CD14-positive monocyte (primary cell): ENCODE measurements around the gene EPOP. TPM values are rescaled to one million over a fixed set of nuclear protein-coding genes. Genes with fewer than 3 reads are reported as not detected.

Experiments used
- DNase-seq, 3 donors: peaks; one replicate each; pipeline ENCODE4 v3.0.0-alpha.2; 2011 to 2022
- H2AFZ ChIP-seq: 2 replicates; pipeline ENCODE4 v1.6.0; 2012; ENCODE audit warnings: mild to moderate bottlenecking, low read depth, low read length, inconsistent platforms; ENCODE audit not compliant: insufficient read depth, poor library complexity, severe bottlenecking
- H3K27ac ChIP-seq, 2 donors: 1 replicate in 1 of 2; 2 replicates in 1 of 2; pipeline ENCODE4 v1.5.1; 2012 to 2013; ENCODE audit warnings: low read length in 2 of 2, control low read depth in 1 of 2, inconsistent platforms in 1 of 2, low read depth in 1 of 2, mild to moderate bottlenecking in 1 of 2
- H3K27me3 ChIP-seq, 2 donors: one replicate each; pipeline versions ENCODE4 v1.6.0 to v1.6.1; 2011 to 2013; ENCODE audit warnings: low read length in 2 of 2; ENCODE audit not compliant: control insufficient read depth in 2 of 2, insufficient read depth in 2 of 2
- H3K36me3 ChIP-seq, 2 donors: replicated peaks in 1 of 2; 1 replicate in 1 of 2; 2 replicates in 1 of 2; pipeline versions ENCODE4 v1.5.1 to v1.6.1; 2012 to 2013; ENCODE audit warnings: low read length in 2 of 2, control low read depth in 1 of 2, inconsistent platforms in 1 of 2, mild to moderate bottlenecking in 1 of 2; ENCODE audit not compliant: insufficient read depth in 2 of 2, control insufficient read depth in 1 of 2
- H3K4me1 ChIP-seq, 2 donors: 1 replicate in 1 of 2; 2 replicates in 1 of 2; pipeline versions ENCODE4 v1.5.1 to v1.6.1; 2012 to 2013; ENCODE audit warnings: low read length in 2 of 2, control low read depth in 1 of 2, inconsistent platforms in 1 of 2, mild to moderate bottlenecking in 1 of 2, moderate library complexity in 1 of 2; ENCODE audit not compliant: insufficient read depth in 2 of 2, control insufficient read depth in 1 of 2
- H3K4me2 ChIP-seq: replicated peaks from 2 replicates; pipeline ENCODE3; 2012; ENCODE audit warnings: low read length, moderate library complexity, mild to moderate bottlenecking; ENCODE audit not compliant: poor library complexity, severe bottlenecking; ENCODE audit errors: extremely low read depth
- H3K4me3 ChIP-seq, 3 experiments: fragments of 200-600 bp in 1 of 3; sonication (generic) in 1 of 3; replicated peaks in 1 of 3; 1 replicate in 2 of 3; 2 replicates in 1 of 3; pipeline ENCODE4 v1.5.1; 2011 to 2013; ENCODE audit warnings: low read length in 3 of 3, mild to moderate bottlenecking in 3 of 3, control low read depth in 2 of 3, low read depth in 2 of 3, inconsistent platforms in 1 of 3, moderate library complexity in 1 of 3
- H3K79me2 ChIP-seq: 2 replicates; pipeline ENCODE4 v1.6.0; 2012; ENCODE audit warnings: mild to moderate bottlenecking, control low read depth, inconsistent platforms, low read length, moderate library complexity; ENCODE audit not compliant: insufficient read depth
- H3K9ac ChIP-seq: 2 replicates; pipeline ENCODE4 v1.6.0; 2017; ENCODE audit warnings: low read length, mild to moderate bottlenecking; ENCODE audit not compliant: insufficient read depth, poor library complexity, severe bottlenecking
- H3K9me3 ChIP-seq, 2 donors: replicated peaks in 1 of 2; 1 replicate in 1 of 2; 2 replicates in 1 of 2; pipeline versions ENCODE4 v1.5.1 to v1.6.1; 2012 to 2013; ENCODE audit warnings: low read length in 2 of 2, control low read depth in 1 of 2; ENCODE audit not compliant: control insufficient read depth in 1 of 2, insufficient read depth in 1 of 2
- H4K20me1 ChIP-seq: 2 replicates; pipeline ENCODE4 v1.6.0; 2012; ENCODE audit warnings: mild to moderate bottlenecking, low read length, control low read depth, moderate library complexity; ENCODE audit not compliant: insufficient read depth
- H3K27ac Mint-ChIP-seq, 7 donors: one replicate each; pipeline ENCODE4 v1.8.0; 2020; ENCODE audit warnings: mild to moderate bottlenecking in 7 of 7, mixed read lengths in 7 of 7, moderate library complexity in 6 of 7, inconsistent platforms in 2 of 7
- H3K27me3 Mint-ChIP-seq, 3 donors: one replicate each; pipeline ENCODE4 v1.8.0; 2021 to 2022; ENCODE audit warnings: low read depth in 3 of 3, mild to moderate bottlenecking in 3 of 3, mixed read lengths in 3 of 3, moderate library complexity in 3 of 3, inconsistent platforms in 1 of 3
- H3K36me3 Mint-ChIP-seq, 2 donors: one replicate each; pipeline ENCODE4 v1.8.0; 2020; ENCODE audit warnings: mixed read lengths in 2 of 2, inconsistent platforms in 1 of 2, mild to moderate bottlenecking in 1 of 2
- H3K4me1 Mint-ChIP-seq: one replicate; pipeline ENCODE4 v1.8.0; 2020; ENCODE audit warnings: mild to moderate bottlenecking, mixed read lengths
- H3K4me3 Mint-ChIP-seq, 2 donors: one replicate each; pipeline ENCODE4 v1.8.0; 2020; ENCODE audit warnings: mild to moderate bottlenecking in 2 of 2, mixed read lengths in 2 of 2, moderate library complexity in 1 of 2
- H3K9me3 Mint-ChIP-seq, 7 donors: one replicate each; pipeline ENCODE4 v1.8.0; 2020 to 2022; ENCODE audit warnings: mixed read lengths in 7 of 7, mild to moderate bottlenecking in 6 of 7, moderate library complexity in 6 of 7, inconsistent platforms in 2 of 7
- WGBS: methylation state at CpG from one replicate; pipeline ENCODE4 v1.1.5; 2013; ENCODE audit warnings: missing lambda C conversion rate; ENCODE audit not compliant: insufficient coverage; 5-methylcytosine and 5-hydroxymethylcytosine counted together
- intact Hi-C, 2 donors: fragments of 100-400 bp; cut with micrococcal nuclease; formaldehyde crosslinking; loops; one replicate each; pipeline versions ENCODE4 v1.15.0 to v1.15.1; 2023
- polyA plus RNA-seq, 3 donors: library from polyadenylated mRNA; depleted of rRNA in 1 of 3; unstranded in 2 of 3; stranded (reverse) in 1 of 3; fragments of 300-500 nt in 2 of 3; fragments of >200 nt in 1 of 3; fragmentation: Illumina TruSeq in 2 of 3; gene quantifications; 1 replicate in 2 of 3; 2 replicates in 1 of 3; pipeline ENCODE4 v1.2.3, GENCODE V29; 2012 to 2021
- TF ChIP-seq, protein P1 (sequence below): fragments of 200-600 bp; IDR thresholded peaks from one replicate; pipeline ENCODE4 v1.8.0; 2022; ENCODE audit warnings: antibody characterized with exemption, mild to moderate bottlenecking

EPOP gene
- polyA plus RNA-seq, 3 donors: 0.63 TPM; not detected in 2

DNA sequence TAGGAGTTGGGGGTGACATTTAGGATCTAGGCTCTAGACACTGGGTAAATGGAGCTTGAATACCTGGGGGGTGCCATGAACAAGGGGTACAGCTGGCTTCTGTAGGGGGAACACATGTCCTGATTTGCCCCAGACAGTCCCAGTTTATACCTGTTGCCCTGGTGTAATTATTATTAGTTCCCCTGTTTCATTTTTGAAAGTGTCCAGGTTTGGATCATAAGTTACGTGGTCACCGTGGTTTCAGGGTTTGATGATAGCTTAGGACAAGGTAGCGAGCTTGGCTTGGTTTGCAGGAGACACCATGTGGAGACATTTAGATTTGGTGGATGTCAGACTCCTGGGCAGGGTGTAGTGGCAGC is 35.8 kb upstream of the EPOP start:
- Histone ChIP-seq H3K4me1 (peaks cover 14 to 19% of the 10 kb centered on the region in 2 donors), H3K27me3 (peaks cover 0 to 6% of the 10 kb centered on the region in 2 donors), H3K4me3 (no peak overlapping the region), H3K27ac (no peak overlapping the region), H3K36me3 (peaks cover 29 to 58% of the 10 kb centered on the region in 2 donors), H3K9me3 (no peaks in the 10 kb centered on the region), H3K79me2 (peaks cover 8% of the 10 kb centered on the region), H4K20me1 (peaks cover 19% of the 10 kb centered on the region), H3K4me2 (no peak overlapping the region), H3K9ac (no peak overlapping the region), H2AFZ (no peak overlapping the region)
- TF ChIP-seq, protein P1, sequence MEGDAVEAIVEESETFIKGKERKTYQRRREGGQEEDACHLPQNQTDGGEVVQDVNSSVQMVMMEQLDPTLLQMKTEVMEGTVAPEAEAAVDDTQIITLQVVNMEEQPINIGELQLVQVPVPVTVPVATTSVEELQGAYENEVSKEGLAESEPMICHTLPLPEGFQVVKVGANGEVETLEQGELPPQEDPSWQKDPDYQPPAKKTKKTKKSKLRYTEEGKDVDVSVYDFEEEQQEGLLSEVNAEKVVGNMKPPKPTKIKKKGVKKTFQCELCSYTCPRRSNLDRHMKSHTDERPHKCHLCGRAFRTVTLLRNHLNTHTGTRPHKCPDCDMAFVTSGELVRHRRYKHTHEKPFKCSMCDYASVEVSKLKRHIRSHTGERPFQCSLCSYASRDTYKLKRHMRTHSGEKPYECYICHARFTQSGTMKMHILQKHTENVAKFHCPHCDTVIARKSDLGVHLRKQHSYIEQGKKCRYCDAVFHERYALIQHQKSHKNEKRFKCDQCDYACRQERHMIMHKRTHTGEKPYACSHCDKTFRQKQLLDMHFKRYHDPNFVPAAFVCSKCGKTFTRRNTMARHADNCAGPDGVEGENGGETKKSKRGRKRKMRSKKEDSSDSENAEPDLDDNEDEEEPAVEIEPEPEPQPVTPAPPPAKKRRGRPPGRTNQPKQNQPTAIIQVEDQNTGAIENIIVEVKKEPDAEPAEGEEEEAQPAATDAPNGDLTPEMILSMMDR: no peak
- Mint-ChIP-seq H3K4me1 (peaks cover 39% of the 10 kb centered on the region), H3K36me3 (peaks cover 48 to 58% of the 10 kb centered on the region in 2 donors), H3K9me3 (peaks cover 0 to 2% (median 0%) of the 10 kb centered on the region in 7 donors), H3K27me3 (peaks cover 9 to 16% (median 12%) of the 10 kb centered on the region in 3 donors), H3K4me3 (no peak overlapping the region), H3K27ac (no peak overlapping the region)
- intact Hi-C loops: no loop called here
- no peak for DNase-seq
- 95% methylated on average over 3 of the region's 3 CpGs for WGBS

DNA sequence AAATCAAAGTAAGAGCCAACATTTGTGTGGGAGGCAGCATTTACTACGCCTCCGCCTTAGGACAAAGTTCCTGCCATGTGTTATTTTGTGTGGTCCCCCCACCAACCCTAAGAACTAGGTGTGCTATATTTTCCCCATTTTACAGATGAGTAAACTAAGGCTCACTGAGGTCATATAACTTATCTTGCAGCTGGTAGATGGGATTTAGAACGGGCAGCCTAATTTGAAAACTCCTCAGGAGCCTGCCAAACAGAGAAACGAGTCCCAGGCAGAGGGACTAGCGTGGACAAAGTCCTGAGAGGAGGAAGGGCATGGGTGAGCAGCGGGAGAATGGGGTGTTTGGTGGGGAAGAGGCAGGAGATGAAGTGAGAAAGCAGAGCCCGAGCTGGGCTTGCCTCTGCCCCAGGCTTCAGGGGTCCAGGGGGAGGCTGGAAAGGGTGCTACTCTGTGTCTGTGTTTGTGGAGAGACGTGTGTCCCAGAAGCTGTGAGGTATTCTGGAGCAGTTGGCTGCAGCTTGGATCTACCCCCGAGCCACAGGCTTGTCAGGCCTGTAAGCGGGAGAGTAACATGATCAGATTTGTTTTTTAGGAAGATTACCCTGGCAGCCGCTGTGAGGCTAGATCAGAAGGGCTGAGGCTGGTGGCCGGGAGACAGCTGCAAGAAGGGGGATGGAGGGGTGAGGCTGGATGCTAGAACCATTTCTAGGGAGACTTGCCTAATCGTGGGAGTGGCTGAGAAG is 35.3 kb upstream of the EPOP start:
- Mint-ChIP-seq H3K36me3 (peaks cover 44 to 54% of the 10 kb centered on the region in 2 donors), H3K4me1 (peaks cover 39% of the 10 kb centered on the region), H3K27me3 (peaks cover 9 to 16% (median 12%) of the 10 kb centered on the region in 3 donors), H3K27ac (no peak overlapping the region), H3K4me3 (peak overlapping the region in 1 of 2 donors; percentile 9), H3K9me3 (peaks cover 0 to 2% (median 0%) of the 10 kb centered on the region in 7 donors)
- 89% methylated on average over 10 of the region's 13 CpGs for WGBS
- Histone ChIP-seq H3K4me3 (no peak overlapping the region), H3K9ac (no peak overlapping the region), H2AFZ (no peak overlapping the region), H3K4me1 (peaks cover 14 to 19% of the 10 kb centered on the region in 2 donors), H3K27ac (no peak overlapping the region), H3K36me3 (peaks cover 24 to 54% of the 10 kb centered on the region in 2 donors), H3K27me3 (peaks cover 0 to 6% of the 10 kb centered on the region in 2 donors), H3K79me2 (peaks cover 8% of the 10 kb centered on the region), H4K20me1 (peaks cover 19% of the 10 kb centered on the region), H3K9me3 (no peaks in the 10 kb centered on the region), H3K4me2 (no peak overlapping the region)
- DNase-seq: no peak
- intact Hi-C loops: loop anchor here in 1 of 2 donors (10.0 kb wide), 1 partner anchor 155 kb away; no protein-coding TSS in a partner anchor
- TF ChIP-seq, protein P1: no peak
